Activated naive CD4-positive, alpha-beta T cell treated with anti-CD3 and anti-CD28 coated beads, Interleukin-2, amount 10 ng/mL, durations not matched to agents 7 days and 5 days (primary cell): Measurements from ENCODE around the gene PRAMEF5.
"Not testable (repeated sequence)": the region's sequence is repeated elsewhere in the genome, so short reads cannot be mapped to it uniquely, and the experiment has no call there.

ENCODE experiments used
- CTCF ChIA-PET: fragments of 350-600 bp; sonication (Branson Sonifier 250); formaldehyde crosslinking; loops from one replicate; lab custom pipeline; 2021; ENCODE audit warnings: antibody characterized with exemption; lab: Charles Lee
- DNase-seq: peaks from one replicate; pipeline ENCODE4 v3.0.0-alpha.2; 2020
- H3K27ac Mint-ChIP-seq: one replicate; pipeline ENCODE4 v1.8.0; 2021; ENCODE audit warnings: mild to moderate bottlenecking, moderate library complexity, mixed read lengths
- H3K27me3 Mint-ChIP-seq: one replicate; pipeline ENCODE4 v1.8.0; 2021; ENCODE audit warnings: mild to moderate bottlenecking, mixed read lengths
- H3K36me3 Mint-ChIP-seq: one replicate; pipeline ENCODE4 v1.8.0; 2021; ENCODE audit warnings: mixed read lengths
- H3K4me1 Mint-ChIP-seq: one replicate; pipeline ENCODE4 v1.8.0; 2021; ENCODE audit warnings: mixed read lengths
- H3K4me3 Mint-ChIP-seq: one replicate; pipeline ENCODE4 v1.8.0; 2021; ENCODE audit warnings: mild to moderate bottlenecking, moderate library complexity, mixed read lengths
- H3K9me3 Mint-ChIP-seq: one replicate; pipeline ENCODE4 v1.8.0; 2021; ENCODE audit warnings: mixed read lengths

Gene PRAMEF5

DNA sequence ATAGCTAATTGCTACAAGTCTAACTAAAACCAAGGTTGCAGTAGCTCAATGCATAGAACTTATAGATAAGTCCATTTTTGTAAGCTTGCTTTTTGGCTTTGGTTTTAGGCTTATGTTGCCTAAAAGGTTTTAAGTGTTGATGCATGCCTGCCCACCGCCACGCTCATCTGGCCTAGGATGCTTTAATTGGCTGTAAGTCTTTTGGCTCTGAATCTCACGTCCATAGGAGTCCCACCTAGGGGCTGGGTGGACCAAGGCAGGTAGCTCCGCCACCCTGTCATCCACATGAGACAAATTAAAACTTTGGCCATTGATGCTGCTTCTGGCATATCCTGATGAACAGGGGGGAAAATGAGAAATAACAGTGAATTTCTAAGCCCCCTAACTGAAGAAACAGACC is 16.4 kb upstream of the PRAMEF5 start:
- DNase-seq, H3K27ac Mint-ChIP-seq, CTCF ChIA-PET, H3K9me3 Mint-ChIP-seq, H3K27me3 Mint-ChIP-seq, H3K4me1 Mint-ChIP-seq, H3K36me3 Mint-ChIP-seq, H3K4me3 Mint-ChIP-seq: not testable (repeated sequence)

DNA sequence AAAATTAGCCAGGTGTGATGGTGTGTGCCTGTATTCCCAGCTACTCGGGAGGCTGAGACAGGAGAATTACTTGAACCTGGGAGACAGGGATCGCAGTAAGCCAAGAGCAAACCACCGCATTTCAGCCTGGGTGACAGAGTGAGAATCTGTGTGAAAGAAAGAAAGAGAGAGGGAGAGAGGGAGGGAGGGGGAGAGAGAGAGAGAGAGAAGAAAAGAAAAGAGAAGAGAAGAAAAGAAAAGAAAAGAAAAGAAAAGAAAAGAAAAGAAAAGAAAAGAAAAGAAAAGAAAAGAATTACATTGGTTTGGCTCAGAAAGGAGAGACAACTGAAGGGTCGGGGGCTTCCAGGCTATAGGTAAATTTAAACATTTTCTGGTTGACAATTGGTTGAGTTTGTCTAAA is 14.4 kb upstream of the PRAMEF5 start:
- H3K9me3 Mint-ChIP-seq, CTCF ChIA-PET, H3K4me3 Mint-ChIP-seq, DNase-seq, H3K36me3 Mint-ChIP-seq, H3K27me3 Mint-ChIP-seq, H3K4me1 Mint-ChIP-seq, H3K27ac Mint-ChIP-seq: not testable (repeated sequence)

DNA sequence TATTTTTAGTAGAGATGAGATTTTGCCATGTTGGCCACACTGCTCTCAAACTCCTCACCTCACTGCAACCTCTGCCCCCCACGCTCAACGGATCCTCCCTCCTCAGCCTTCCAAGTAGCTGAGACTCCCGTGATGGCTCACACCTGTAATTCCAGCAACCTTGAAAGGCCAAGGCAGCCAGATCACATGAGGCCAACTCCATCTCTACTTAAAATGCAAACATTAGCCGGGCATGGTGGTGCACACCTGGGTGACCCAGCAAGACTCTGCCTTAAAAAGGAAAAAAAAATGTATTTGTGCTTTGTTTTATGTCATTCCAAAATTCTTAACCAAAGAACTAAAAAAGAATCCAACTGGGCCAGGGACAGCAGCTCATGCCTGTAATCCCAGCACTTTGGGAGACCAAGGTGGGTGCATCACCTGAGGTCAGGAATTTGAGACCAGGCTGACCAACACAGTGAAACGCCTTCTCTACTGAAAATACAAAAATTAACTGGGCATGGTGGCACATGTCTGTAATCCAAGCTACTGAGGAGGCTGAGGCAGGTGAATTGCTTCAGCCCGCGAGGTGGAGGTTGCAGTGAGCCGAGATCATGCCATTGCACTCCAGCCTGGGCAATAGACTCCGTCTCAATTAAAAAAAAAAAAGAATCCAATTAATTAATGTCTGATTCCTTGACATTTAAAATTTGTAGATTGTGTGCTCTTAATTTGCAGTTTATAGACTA is 10.3 kb upstream of the PRAMEF5 start:
- H3K4me3 Mint-ChIP-seq, H3K4me1 Mint-ChIP-seq, CTCF ChIA-PET, H3K9me3 Mint-ChIP-seq, H3K36me3 Mint-ChIP-seq, H3K27ac Mint-ChIP-seq, DNase-seq: not testable (repeated sequence)
- H3K27me3 Mint-ChIP-seq: peaks cover 12% of the 10 kb centered on the region

DNA sequence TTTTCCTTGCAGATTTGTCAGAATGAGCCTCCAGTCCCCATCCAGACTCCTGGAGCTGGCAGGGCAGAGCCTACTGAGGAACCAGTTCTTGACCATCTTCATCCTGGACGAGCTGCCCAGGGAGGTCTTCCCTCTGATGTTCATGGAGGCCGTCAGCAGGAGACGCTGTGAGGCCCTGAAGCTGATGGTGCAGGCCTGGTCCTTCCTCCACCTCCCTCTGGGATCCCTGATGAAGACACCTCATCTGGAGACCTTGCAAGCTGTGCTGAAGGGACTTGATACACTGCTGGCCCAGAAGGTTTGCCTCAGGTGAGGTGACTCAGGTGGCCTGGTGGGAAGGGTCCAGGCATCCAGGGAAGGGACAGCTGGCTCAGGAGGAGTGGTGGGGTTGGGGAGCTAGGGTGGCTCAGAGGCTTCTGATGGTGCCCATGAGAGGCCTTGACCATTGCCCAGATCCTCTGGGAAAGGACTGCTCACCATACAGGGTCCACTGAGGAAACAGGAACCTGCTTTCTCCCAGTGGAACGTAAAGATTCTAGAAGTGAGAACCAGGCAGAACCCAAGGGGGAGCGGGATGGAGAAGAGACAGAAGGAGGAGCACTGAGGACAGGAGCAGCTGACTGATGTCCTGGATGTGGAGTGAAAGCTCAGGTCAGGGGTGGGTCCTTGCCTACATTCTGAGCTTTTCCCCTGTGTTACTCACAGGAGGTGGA is 8.0 kb upstream of the PRAMEF5 start:
- not testable (repeated sequence) for H3K4me3 Mint-ChIP-seq, H3K36me3 Mint-ChIP-seq, H3K4me1 Mint-ChIP-seq, H3K27ac Mint-ChIP-seq, DNase-seq, H3K9me3 Mint-ChIP-seq
- CTCF ChIA-PET: interaction anchor here (0.6 kb wide), 1 partner anchor 1422 kb away, joined by 3 read pairs; no protein-coding TSS in a partner anchor
- H3K27me3 Mint-ChIP-seq: peaks cover 12% of the 10 kb centered on the region

DNA sequence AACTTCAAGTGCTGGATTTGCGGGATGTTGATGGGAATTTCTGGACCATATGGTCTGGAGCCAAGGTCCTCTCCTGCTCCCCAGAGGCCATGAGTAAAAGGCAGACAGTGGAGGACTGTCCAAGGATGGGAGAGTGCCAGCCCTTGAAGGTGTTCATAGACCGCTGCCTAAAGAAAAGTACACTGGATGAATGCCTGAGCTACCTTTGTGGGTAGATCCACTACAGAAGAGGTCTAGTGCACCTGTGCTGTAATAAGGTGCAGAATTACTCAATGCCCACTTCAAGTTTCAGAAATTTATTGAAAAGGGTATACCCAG is 7.5 kb upstream of the PRAMEF5 start:
- H3K4me3 Mint-ChIP-seq, DNase-seq, H3K27ac Mint-ChIP-seq, H3K9me3 Mint-ChIP-seq, CTCF ChIA-PET, H3K36me3 Mint-ChIP-seq, H3K4me1 Mint-ChIP-seq: not testable (repeated sequence)
- H3K27me3 Mint-ChIP-seq: peaks cover 12% of the 10 kb centered on the region

DNA sequence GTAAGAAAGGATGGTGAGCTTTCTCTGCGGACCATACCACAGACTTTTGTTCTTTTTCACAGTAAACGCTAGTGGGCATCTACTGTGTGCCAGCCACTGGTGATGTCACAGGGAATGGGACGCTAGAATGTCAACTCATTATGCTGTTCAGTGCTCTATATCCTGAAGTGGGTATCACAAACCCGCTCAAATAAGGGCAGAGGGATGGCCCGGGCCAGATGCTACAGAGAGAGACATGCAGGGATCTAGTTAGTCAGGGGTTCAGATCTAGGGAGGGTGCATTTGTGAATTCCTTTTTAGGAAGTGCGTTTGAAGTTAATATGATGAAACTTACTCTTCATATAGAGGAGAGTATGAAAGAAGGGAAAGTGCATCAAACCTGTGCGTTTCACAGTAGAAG is 6.9 kb upstream of the PRAMEF5 start:
- H3K4me3 Mint-ChIP-seq, H3K27ac Mint-ChIP-seq, H3K4me1 Mint-ChIP-seq, H3K36me3 Mint-ChIP-seq, H3K9me3 Mint-ChIP-seq, CTCF ChIA-PET, DNase-seq: not testable (repeated sequence)
- peaks cover 12% of the 10 kb centered on the region for H3K27me3 Mint-ChIP-seq

DNA sequence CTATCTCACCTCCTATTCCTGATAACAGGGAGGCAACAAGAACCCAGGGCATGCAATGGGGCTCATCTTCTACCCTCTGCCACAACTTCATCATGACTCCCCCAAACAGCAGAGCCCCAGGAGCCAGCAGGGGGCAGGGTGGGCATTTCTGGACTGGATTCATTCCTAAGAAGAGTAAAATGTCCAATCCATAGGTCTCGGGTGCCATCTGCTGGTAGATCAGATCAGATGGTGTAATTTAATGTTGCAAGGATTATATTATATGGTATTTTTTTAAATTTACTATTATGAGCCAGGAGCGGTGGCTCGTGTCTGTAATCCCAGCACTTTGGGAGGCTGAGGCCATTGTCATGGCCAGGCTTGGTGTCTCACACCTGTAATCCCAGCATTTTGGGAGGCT is 11.1 kb downstream of the PRAMEF5 start:
- DNase-seq, H3K36me3 Mint-ChIP-seq, CTCF ChIA-PET, H3K4me3 Mint-ChIP-seq, H3K27me3 Mint-ChIP-seq, H3K4me1 Mint-ChIP-seq, H3K9me3 Mint-ChIP-seq, H3K27ac Mint-ChIP-seq: not testable (repeated sequence)

DNA sequence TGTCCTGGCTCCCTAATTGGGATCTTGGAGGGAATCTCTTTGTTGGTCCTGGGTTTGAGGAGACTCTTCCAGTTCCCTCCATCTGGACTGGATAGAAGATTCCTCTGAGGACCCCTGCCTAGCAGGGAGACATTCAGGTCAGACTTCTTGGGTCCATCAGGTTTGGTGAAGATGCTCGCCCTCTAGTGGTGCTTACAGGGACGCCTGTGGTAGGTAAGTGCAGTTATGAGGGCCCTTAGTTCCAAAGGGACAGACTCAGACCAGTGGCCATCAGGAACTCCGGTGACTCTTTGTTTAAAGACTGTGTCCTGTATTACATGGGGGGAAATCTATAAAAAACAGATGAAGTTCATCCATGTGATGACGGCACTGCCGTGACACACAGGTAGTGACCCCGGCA is 23.0 kb downstream of the PRAMEF5 start:
- CTCF ChIA-PET: not testable (repeated sequence)

DNA sequence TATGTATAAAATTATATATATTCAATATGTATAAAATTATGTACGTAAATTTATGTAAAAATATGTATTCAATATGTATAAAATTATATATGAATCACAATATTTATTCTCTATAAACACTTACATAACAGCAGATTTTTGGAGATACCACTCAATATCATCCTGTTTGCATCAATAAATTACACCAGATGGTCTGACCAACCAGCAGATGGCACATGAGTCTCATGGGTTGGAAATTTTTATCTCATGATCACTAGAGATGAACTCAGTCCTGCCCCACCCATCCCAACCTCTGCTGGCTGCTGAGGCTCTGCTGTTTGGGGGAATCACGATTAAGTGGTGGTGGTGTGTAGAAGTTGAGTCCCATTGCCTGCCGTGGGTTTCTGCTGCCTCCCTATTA is 25.6 kb downstream of the PRAMEF5 start:
- DNase-seq, H3K9me3 Mint-ChIP-seq, CTCF ChIA-PET, H3K4me1 Mint-ChIP-seq, H3K27ac Mint-ChIP-seq, H3K4me3 Mint-ChIP-seq, H3K36me3 Mint-ChIP-seq, H3K27me3 Mint-ChIP-seq: not testable (repeated sequence)

More for the DNA sequence above, 23.0 kb downstream of the PRAMEF5 start:
- not testable (repeated sequence) for H3K9me3 Mint-ChIP-seq, DNase-seq, H3K36me3 Mint-ChIP-seq, H3K4me3 Mint-ChIP-seq, H3K27me3 Mint-ChIP-seq, H3K27ac Mint-ChIP-seq, H3K4me1 Mint-ChIP-seq

DNA sequence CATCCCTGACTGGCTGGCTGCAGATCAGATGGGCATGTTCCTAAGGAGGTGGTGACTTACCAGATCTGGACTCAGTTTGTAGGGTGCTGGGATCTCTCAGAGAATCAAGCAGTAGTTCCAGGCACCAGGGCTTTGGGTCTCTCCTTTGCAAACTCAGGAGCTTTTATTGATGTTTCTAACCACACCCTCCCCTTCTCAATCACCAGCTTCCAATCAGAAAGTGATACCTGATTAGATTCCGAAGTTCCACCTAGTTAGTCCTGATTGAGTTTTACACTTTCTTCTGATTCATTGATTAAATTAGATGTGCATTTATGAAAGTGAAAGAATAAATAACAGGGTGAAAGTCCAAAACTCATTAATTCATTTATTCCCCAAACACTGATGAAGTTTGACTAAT is 31.0 kb downstream of the PRAMEF5 start, which contains the start of gene PRAMEF8:
Gene PRAMEF8, minus strand, starts transcription at position 101 of the 400 bp plus-strand sequence. CDS start 1,046 bp downstream, outside the sequence.
- H3K4me1 Mint-ChIP-seq, H3K4me3 Mint-ChIP-seq, H3K36me3 Mint-ChIP-seq, H3K9me3 Mint-ChIP-seq, DNase-seq, H3K27me3 Mint-ChIP-seq, H3K27ac Mint-ChIP-seq, CTCF ChIA-PET: not testable (repeated sequence)

DNA sequence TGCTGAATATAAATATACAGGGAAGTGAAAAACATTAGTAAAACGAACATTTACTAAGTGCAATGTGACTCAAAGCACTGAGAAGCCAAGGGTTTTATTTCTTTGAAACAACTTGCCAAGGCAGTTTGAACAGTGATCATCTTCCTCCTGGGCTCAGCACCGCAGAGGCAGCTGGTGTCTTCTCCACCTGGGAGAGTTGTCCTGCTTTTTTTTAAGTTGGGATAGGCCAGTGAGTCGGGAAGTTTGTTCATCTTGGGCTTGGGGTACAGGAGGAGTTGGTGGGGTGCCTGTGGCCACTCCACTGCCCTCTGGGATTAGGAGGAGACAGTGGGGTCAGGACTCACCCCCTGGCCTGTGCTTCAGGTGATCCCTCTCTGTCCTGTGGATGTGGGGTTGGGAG is 35.0 kb downstream of the PRAMEF5 start:
- DNase-seq, H3K4me1 Mint-ChIP-seq, H3K9me3 Mint-ChIP-seq, H3K4me3 Mint-ChIP-seq, H3K36me3 Mint-ChIP-seq, CTCF ChIA-PET, H3K27me3 Mint-ChIP-seq, H3K27ac Mint-ChIP-seq: not testable (repeated sequence)

DNA sequence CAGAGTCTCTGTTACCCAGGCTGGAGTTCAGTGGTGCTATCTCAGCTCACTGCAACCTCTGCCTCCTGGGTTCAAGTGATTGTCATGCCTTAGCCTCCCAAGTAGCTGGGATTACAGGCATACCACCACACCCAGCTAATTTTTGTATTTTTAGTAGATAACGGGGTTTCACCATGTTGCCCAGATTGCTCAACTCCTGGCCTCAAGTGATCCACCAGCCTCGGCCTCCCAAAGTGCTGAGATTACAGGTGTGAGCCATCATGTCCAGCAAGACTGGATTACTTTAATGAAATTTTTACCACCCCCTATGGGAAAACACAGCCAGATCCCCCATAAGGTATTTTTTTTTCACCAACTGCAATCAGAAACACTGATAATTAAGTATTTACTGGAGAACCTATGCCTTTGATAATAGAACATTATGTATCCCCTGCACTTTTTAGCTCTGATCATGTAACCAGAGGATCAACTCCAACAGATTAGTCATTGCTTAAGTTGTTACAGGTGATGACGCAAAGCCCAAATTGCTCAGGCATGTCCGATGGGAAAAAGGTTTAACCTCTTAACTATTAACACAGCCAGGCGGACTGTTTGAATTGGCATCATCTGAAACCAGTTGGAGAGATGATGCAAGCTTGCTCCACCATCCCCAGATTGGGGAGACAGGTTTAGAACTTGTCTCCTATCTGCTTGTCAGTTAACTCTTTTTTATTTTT is 43.4 kb downstream of the PRAMEF5 start:
- DNase-seq, H3K4me1 Mint-ChIP-seq, H3K27ac Mint-ChIP-seq, H3K9me3 Mint-ChIP-seq, H3K4me3 Mint-ChIP-seq, H3K27me3 Mint-ChIP-seq, H3K36me3 Mint-ChIP-seq, CTCF ChIA-PET: not testable (repeated sequence)

DNA sequence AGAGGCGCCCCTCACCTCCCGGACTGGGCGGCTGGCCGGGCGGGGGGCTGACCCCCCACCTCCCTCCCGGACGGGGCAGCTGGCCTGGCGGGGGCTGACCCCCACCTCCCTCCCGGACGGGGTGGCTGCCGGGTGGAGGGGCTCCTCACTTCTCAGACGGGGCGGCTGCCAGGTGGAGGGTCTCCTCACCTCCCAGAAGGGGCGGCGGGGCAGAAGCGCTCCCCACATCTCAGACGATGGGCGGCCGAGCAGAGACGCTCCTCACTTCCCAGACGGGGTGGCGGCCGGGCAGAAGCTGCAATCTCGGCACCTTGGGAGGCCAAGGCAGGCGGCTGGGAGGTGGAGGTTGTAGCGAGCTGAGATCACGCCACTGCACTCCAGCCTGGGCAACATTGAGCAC is 44.7 kb downstream of the PRAMEF5 start:
- H3K36me3 Mint-ChIP-seq, DNase-seq, H3K27me3 Mint-ChIP-seq, H3K4me1 Mint-ChIP-seq, CTCF ChIA-PET, H3K4me3 Mint-ChIP-seq, H3K27ac Mint-ChIP-seq, H3K9me3 Mint-ChIP-seq: not testable (repeated sequence)

DNA sequence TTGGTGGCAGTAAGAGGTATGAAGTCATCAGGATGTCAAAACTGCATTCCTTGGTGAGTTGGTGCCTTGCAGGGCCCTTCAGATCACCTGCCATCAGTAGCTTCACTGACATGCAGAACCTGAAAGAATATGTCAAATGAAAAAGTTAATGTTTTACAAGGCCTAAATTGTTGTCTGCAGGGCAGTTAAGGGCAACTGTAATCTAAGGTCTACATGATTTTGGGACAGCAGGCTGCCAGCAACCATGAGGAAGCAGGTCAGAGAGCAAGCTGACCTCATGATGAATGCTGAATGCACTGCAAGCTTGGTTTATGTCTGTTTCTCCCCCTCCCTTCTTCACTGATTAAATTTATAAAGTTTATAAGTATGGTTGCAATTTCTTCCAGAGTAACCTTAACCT is 48.2 kb downstream of the PRAMEF5 start:
- H3K4me1 Mint-ChIP-seq, CTCF ChIA-PET, H3K27me3 Mint-ChIP-seq, H3K4me3 Mint-ChIP-seq, H3K27ac Mint-ChIP-seq, DNase-seq, H3K9me3 Mint-ChIP-seq, H3K36me3 Mint-ChIP-seq: not testable (repeated sequence)

DNA sequence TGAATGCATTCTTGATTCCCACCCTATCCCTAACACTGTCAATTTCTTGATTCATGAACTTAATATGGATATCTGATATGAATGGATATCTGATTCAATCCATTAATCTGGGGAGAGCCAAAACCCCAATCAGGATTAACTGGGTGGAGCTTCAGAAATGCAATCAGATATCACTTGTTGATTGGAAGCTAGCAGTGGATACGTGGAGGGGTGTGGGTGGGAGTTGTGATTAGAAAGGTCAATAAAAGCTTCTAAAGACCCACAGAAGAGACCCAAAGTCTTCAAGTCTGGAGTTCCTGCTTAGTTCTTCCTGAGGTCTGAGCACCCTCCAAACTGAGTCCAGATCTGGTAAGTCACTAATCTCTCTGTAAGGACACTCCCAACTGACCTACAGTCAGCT is 49.2 kb downstream of the PRAMEF5 start, which contains the start of gene PRAMEF33:
Gene PRAMEF33, plus strand, starts transcription at position 301 of the 400 bp plus-strand sequence. CDS start 2,416 bp downstream, outside the sequence.
- H3K4me3 Mint-ChIP-seq, CTCF ChIA-PET, H3K36me3 Mint-ChIP-seq, DNase-seq, H3K9me3 Mint-ChIP-seq, H3K27ac Mint-ChIP-seq, H3K27me3 Mint-ChIP-seq, H3K4me1 Mint-ChIP-seq: not testable (repeated sequence)
